Measurements from ENCODE around the gene COX4I2.
"Not testable (repeated sequence)": the region's sequence is repeated elsewhere in the genome, so short reads cannot be mapped to it uniquely, and the experiment has no call there.

The COX4I2 gene

DNA sequence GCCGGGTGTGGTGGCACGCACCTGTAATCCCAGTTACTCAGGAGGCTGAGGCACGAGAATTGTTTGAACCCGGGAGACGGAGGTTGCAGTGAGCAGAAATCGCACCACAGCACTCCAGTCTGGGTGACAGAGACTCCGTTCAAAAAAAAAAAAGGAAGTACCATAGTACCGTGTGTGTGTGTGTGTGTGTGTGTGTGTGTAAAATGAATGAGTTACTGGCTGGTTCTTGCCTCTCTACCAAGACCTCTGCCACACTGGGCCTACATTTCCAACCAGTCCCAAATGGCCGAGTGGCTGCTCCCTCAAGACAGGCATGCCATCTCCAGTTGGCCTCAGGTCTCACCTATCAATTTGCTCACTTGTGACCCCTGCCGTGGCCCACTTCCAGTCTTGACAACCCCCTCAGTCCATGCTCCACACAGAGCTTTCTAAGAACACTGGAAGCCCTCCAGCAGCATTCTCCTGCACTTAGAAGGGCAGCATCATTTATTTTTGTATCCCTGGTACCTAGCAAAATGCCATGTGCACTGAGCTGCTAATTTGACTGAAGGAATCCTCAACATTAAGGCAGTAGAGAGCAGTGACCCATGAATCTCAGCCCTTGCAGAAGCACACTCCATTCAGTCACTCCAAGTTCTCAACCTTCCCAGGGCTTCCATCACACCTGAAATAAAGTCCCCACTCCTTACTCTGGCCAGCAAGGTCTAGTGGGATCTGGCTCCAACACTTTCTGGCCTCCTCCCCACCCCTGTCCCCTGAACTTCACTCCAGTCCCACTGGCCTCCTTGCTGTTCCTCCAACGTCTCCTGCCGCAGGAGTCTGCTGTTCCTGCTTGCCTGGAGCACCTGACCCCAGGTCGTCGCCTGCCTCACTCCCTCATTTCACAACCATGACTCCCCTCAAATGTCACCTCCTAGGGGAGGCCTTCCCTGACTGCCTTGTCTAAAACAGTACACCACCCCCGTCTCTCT lies 29.9 kb downstream of the COX4I2 start:
- no peak overlapping the region for H2AFZ ChIP-seq (ENCODE audit: low read depth, low read length)
- no peak overlapping the region for H3K4me3 ChIP-seq (ENCODE audit: low read length)
- no peak overlapping the region for H3K4me2 ChIP-seq (ENCODE audit: low read length)
- H3K9me3 ChIP-seq (ENCODE audit: insufficient read depth, low read length) = no peaks in the 10 kb centered on the region
- no peaks in the 10 kb centered on the region for H4K20me1 ChIP-seq (ENCODE audit: insufficient read depth, low read length)
- H3K27ac ChIP-seq (ENCODE audit: low read length) = no peak overlapping the region
- H3K36me3 ChIP-seq (replicated peaks; ENCODE audit: low read depth, low read length) = peaks cover 22% of the 10 kb centered on the region
- H3K4me1 ChIP-seq (ENCODE audit: low read length) = peaks cover 5% of the 10 kb centered on the region; the same call in 1 of the 2 replicates
- TF ChIP-seq, protein P1, sequence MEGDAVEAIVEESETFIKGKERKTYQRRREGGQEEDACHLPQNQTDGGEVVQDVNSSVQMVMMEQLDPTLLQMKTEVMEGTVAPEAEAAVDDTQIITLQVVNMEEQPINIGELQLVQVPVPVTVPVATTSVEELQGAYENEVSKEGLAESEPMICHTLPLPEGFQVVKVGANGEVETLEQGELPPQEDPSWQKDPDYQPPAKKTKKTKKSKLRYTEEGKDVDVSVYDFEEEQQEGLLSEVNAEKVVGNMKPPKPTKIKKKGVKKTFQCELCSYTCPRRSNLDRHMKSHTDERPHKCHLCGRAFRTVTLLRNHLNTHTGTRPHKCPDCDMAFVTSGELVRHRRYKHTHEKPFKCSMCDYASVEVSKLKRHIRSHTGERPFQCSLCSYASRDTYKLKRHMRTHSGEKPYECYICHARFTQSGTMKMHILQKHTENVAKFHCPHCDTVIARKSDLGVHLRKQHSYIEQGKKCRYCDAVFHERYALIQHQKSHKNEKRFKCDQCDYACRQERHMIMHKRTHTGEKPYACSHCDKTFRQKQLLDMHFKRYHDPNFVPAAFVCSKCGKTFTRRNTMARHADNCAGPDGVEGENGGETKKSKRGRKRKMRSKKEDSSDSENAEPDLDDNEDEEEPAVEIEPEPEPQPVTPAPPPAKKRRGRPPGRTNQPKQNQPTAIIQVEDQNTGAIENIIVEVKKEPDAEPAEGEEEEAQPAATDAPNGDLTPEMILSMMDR (IDR thresholded peaks at IDR 0.05; ENCODE audit: low read depth, low read length) = no peak
- no peak for TF ChIP-seq EZH2phosphoT487 (IDR thresholded peaks at IDR 0.05; ENCODE audit: low read depth)
- no peaks in the 10 kb centered on the region for H3K27me3 ChIP-seq (ENCODE audit: low read depth, low read length)
- H3K79me2 ChIP-seq (ENCODE audit: low read length) = peaks cover 14% of the 10 kb centered on the region
- no peak overlapping the region for H3K9ac ChIP-seq (ENCODE audit: low read length)

DNA sequence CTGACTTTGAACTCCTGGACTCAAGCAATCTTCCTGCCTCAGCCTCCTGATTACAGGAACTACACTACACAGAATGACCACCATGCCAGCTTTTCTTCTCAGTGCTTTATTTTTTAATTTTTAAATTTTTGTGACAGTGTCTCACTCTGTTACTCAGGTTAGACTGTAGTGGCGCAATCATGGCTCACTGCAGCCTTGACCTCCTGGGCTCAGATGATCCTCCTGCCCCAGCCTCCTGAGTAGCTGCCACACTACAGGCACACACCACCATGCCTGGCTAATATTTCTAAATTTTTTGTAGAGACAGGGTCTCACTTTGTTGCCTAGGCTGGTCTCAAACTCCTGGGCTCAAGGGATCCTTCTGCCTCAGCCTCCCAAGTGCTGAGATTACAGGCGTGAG lies 31.2 kb downstream of the COX4I2 start:
- not testable (repeated sequence) for H3K27me3 ChIP-seq (ENCODE audit: low read depth, low read length); H3K4me3 ChIP-seq (ENCODE audit: low read length); H3K9me3 ChIP-seq (ENCODE audit: insufficient read depth, low read length); H3K4me1 ChIP-seq (ENCODE audit: low read length); H3K9ac ChIP-seq (ENCODE audit: low read length); H2AFZ ChIP-seq (ENCODE audit: low read depth, low read length); H3K4me2 ChIP-seq (ENCODE audit: low read length); H4K20me1 ChIP-seq (ENCODE audit: insufficient read depth, low read length); H3K27ac ChIP-seq (ENCODE audit: low read length)
- H3K79me2 ChIP-seq (ENCODE audit: low read length) = peaks cover 14% of the 10 kb centered on the region
- H3K36me3 ChIP-seq (replicated peaks; ENCODE audit: low read depth, low read length) = peaks cover 19% of the 10 kb centered on the region

DNA sequence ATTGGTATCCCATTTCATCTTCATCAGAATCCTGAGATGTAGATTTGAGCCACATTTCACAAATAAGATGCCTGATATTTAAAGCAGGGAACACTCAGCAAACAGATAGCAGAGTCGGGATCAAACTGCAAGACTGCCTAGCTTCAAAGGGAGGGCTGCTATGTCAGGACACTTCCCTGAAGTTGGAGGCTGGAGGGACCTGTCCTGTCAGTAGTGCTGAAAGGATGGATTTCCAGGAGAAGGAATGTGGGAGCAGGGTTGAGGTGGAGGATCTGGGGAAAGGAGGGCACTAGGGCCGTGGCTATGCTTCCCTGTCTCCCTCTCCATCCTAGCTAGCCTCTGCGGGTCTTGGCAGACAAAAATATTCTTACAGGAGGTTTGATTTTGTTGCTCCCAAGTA lies 32.2 kb downstream of the COX4I2 start:
- no peak overlapping the region for H3K4me2 ChIP-seq (ENCODE audit: low read length)
- peaks cover 12% of the 10 kb centered on the region for H3K36me3 ChIP-seq (replicated peaks; ENCODE audit: low read depth, low read length)
- H3K79me2 ChIP-seq (ENCODE audit: low read length) = peaks cover 21% of the 10 kb centered on the region
- H3K27ac ChIP-seq (ENCODE audit: low read length) = no peak overlapping the region
- H3K4me3 ChIP-seq (ENCODE audit: low read length) = no peak overlapping the region
- TF ChIP-seq, protein P1 (IDR thresholded peaks at IDR 0.05; ENCODE audit: low read depth, low read length) = no peak
- TF ChIP-seq EZH2phosphoT487 (IDR thresholded peaks at IDR 0.05; ENCODE audit: low read depth) = no peak
- no peaks in the 10 kb centered on the region for H4K20me1 ChIP-seq (ENCODE audit: insufficient read depth, low read length)
- H3K27me3 ChIP-seq (ENCODE audit: low read depth, low read length) = no peaks in the 10 kb centered on the region
- H3K9me3 ChIP-seq (ENCODE audit: insufficient read depth, low read length) = no peaks in the 10 kb centered on the region
- H3K9ac ChIP-seq (ENCODE audit: low read length) = no peak overlapping the region
- peaks cover 11% of the 10 kb centered on the region for H3K4me1 ChIP-seq (ENCODE audit: low read length)
- H2AFZ ChIP-seq (ENCODE audit: low read depth, low read length) = no peak overlapping the region

DNA sequence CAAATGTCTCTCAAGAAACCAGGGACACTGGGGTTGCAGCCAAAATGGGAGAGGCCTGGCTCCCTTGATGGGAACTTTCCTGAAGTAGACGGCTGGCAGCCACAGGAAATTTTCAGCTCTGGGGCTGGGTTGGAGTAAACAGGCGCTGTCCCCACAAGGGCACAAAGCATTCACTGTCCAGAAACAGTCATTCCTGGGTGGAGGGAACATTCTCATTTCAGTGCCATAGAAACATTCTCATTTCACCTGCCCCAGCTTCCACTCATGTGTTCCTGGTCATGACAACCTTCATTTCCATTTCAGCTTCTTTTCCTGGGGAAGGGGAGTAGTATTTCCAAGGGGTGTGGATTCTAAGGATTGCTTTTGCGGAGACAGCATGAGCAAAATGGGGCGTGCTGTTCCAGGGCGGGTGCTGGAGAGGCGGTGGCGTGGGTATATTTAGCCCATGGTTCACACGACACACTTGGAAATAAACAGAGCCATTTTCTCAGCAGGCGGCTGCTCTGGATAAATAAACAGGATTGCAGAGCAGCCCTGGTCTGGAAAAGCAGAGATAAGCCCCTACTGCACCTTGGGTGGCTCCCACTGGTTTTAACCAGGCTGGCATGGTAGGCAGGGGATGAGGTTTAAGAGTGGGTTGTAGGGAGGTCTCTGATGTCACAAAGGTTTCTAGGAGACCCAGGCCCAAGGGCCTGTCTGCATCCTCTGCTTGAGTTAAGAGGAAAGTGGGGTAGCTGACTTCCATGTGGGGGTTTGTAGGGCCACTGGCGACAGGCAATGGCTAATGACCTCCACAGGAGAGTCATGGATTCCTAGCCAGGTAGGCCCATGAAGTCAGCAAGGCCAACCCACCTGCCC lies 32.9 kb downstream of the COX4I2 start:
- Histone ChIP-seq H2AFZ (ENCODE audit: low read depth, low read length) (no peak overlapping the region), H3K9me3 (ENCODE audit: insufficient read depth, low read length) (no peaks in the 10 kb centered on the region), H3K27ac (ENCODE audit: low read length) (no peak overlapping the region), H4K20me1 (ENCODE audit: insufficient read depth, low read length) (no peaks in the 10 kb centered on the region), H3K27me3 (ENCODE audit: low read depth, low read length) (no peaks in the 10 kb centered on the region), H3K4me2 (ENCODE audit: low read length) (no peak overlapping the region), H3K4me1 (ENCODE audit: low read length) (peaks cover 18% of the 10 kb centered on the region), H3K36me3 (replicated peaks; ENCODE audit: low read depth, low read length) (peaks cover 5% of the 10 kb centered on the region), H3K79me2 (ENCODE audit: low read length) (peaks cover 28% of the 10 kb centered on the region), H3K9ac (ENCODE audit: low read length) (no peak overlapping the region), H3K4me3 (ENCODE audit: low read length) (no peak overlapping the region)
- TF ChIP-seq, protein P1 (IDR thresholded peaks at IDR 0.05; ENCODE audit: low read depth, low read length) = no peak
- TF ChIP-seq EZH2phosphoT487 (IDR thresholded peaks at IDR 0.05; ENCODE audit: low read depth) = no peak
